ENCODE results near the gene MUC20. TPM values are rescaled to one million over a fixed set of nuclear protein-coding genes. Genes with fewer than 3 reads are reported as not detected.
"Not testable (repeated sequence)": the region's sequence is repeated elsewhere in the genome, so short reads cannot be mapped to it uniquely, and the experiment has no call there.

The MUC20 gene
- total RNA-seq, 1 donor from 2014 or later, result 28.7 TPM

GRCh38 chr3:195708626-195709481 lies 11.9 kb upstream of the MUC20 start:
- peak; percentile 16 for ATAC-seq
- DNase-seq (ENCODE audit: low spot score), result peak; percentile 55
- intact Hi-C loops (cut with DNase I), result no loop called here

- no peak for ATAC-seq
- no peak for DNase-seq (ENCODE audit: low spot score)
- intact Hi-C loops (cut with DNase I), result no loop called here
Observed at GRCh38 chr3:195709676-195710085, 11.1 kb upstream of the MUC20 start.

- ATAC-seq; DNase-seq (ENCODE audit: low spot score); intact Hi-C loops (cut with DNase I): not testable (repeated sequence)
Observed at GRCh38 chr3:195710126-195710905, 10.5 kb upstream of the MUC20 start.

GRCh38 chr3:195711091-195711812 lies 9.5 kb upstream of the MUC20 start:
- intact Hi-C loops (cut with DNase I); DNase-seq (ENCODE audit: low spot score): not testable (repeated sequence)
- peak; percentile 4 for ATAC-seq

GRCh38 chr3:195711813-195712534 lies 8.8 kb upstream of the MUC20 start:
- intact Hi-C loops (cut with DNase I), result no loop called here
- ATAC-seq (no peak), DNase-seq (ENCODE audit: low spot score) (no peak)

- intact Hi-C loops (cut with DNase I); ATAC-seq; DNase-seq (ENCODE audit: low spot score): not testable (repeated sequence)
Observed at GRCh38 chr3:195712535-195712910, 8.3 kb upstream of the MUC20 start.

GRCh38 chr3:195713150-195713549 lies 7.6 kb upstream of the MUC20 start:
- intact Hi-C loops (cut with DNase I); DNase-seq (ENCODE audit: low spot score); ATAC-seq: not testable (repeated sequence)

- intact Hi-C loops (cut with DNase I), result no loop called here
- no peak for DNase-seq (ENCODE audit: low spot score)
- peak; percentile 61 for ATAC-seq
Observed at GRCh38 chr3:195714380-195715011, 6.3 kb upstream of the MUC20 start.

GRCh38 chr3:195715134-195715533 lies 5.6 kb upstream of the MUC20 start:
- no peak for DNase-seq (ENCODE audit: low spot score)
- intact Hi-C loops (cut with DNase I), result no loop called here
- no peak for ATAC-seq

- DNase-seq (ENCODE audit: low spot score) (no peak), ATAC-seq (no peak)
- intact Hi-C loops (cut with DNase I), result no loop called here
Observed at GRCh38 chr3:195715583-195716266, 5.1 kb upstream of the MUC20 start.

- DNase-seq (ENCODE audit: low spot score), result no peak
- intact Hi-C loops (cut with DNase I), result no loop called here
- ATAC-seq, result no peak
Observed at GRCh38 chr3:195717416-195717815, 3.4 kb upstream of the MUC20 start.

- no peak for DNase-seq (ENCODE audit: low spot score)
- intact Hi-C loops (cut with DNase I), result no loop called here
- no peak for ATAC-seq
Observed at GRCh38 chr3:195717852-195718476, 2.8 kb upstream of the MUC20 start.

- ATAC-seq, result no peak
- intact Hi-C loops (cut with DNase I), result no loop called here
- no peak for DNase-seq (ENCODE audit: low spot score)
Observed at GRCh38 chr3:195718477-195718984, 2.2 kb upstream of the MUC20 start.

- intact Hi-C loops (cut with DNase I); DNase-seq (ENCODE audit: low spot score); ATAC-seq: not testable (repeated sequence)
Observed at GRCh38 chr3:195719514-195720254, 1.1 kb upstream of the MUC20 start.

GRCh38 chr3:195722139-195722995 lies 1.6 kb downstream of the MUC20 start:
- peak; percentile 31 for ATAC-seq
- intact Hi-C loops (cut with DNase I); DNase-seq (ENCODE audit: low spot score): not testable (repeated sequence)

- ATAC-seq, result peak; percentile 14
- DNase-seq (ENCODE audit: low spot score); intact Hi-C loops (cut with DNase I): not testable (repeated sequence)
Observed at GRCh38 chr3:195722996-195723345, 2.2 kb downstream of the MUC20 start.

Data from sciatic nerve (tissue), 2 donors.